ENCODE data around the gene TUBB3.

The TUBB3 gene

GRCh38 chr16:89971495-89972243, 48.5 kb downstream of the TUBB3 start:
- TF ChIP-seq GATA2 (IDR thresholded peaks at IDR 0.05; ENCODE audit: low read depth, low read length) = no peak

- TF ChIP-seq GATA2 (IDR thresholded peaks at IDR 0.05; ENCODE audit: low read depth, low read length) = no peak
- no peak for TF ChIP-seq GATA3 (IDR thresholded peaks at IDR 0.05; ENCODE audit: low read depth, low read length)
Measured at GRCh38 chr16:89972244-89973234, 49.4 kb downstream of the TUBB3 start.

DNA sequence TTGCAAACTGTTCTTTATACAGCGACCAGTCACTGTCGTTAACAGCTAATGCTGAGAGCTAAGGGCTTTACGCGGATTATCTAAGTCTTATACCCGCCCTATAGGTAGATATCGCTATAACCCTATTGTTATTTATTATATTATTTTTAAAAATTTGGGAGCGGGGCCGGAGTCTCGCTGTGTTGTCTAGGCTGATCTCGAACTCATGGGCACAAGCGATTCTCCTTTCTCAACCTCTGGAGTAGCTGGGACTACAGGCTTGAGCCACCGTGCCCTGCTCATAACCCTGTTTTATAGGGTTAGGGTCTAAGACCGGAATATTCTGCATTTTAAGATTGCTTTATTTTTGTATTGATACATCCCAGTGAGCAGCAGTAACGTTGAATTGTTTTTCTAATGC, 50.1 kb downstream of the TUBB3 start:
- TF ChIP-seq GATA3 (IDR thresholded peaks at IDR 0.05; ENCODE audit: low read depth, low read length) = no peak
- TF ChIP-seq GATA2 (IDR thresholded peaks at IDR 0.05; ENCODE audit: low read depth, low read length) = no peak

GRCh38 chr16:89973654-89974335, 50.7 kb downstream of the TUBB3 start:
- TF ChIP-seq GATA3 (IDR thresholded peaks at IDR 0.05; ENCODE audit: low read depth, low read length) (no peak), GATA2 (IDR thresholded peaks at IDR 0.05; ENCODE audit: low read depth, low read length) (no peak)

- TF ChIP-seq GATA2 (IDR thresholded peaks at IDR 0.05; ENCODE audit: low read depth, low read length) = no peak
- no peak for TF ChIP-seq GATA3 (IDR thresholded peaks at IDR 0.05; ENCODE audit: low read depth, low read length)
Measured at GRCh38 chr16:89974870-89975269, 51.7 kb downstream of the TUBB3 start.

- TF ChIP-seq GATA2 (IDR thresholded peaks at IDR 0.05; ENCODE audit: low read depth, low read length) = no peak
- TF ChIP-seq GATA3 (IDR thresholded peaks at IDR 0.05; ENCODE audit: low read depth, low read length) = no peak
Measured at GRCh38 chr16:89981414-89981813, 58.3 kb downstream of the TUBB3 start.

- no peak for TF ChIP-seq GATA2 (IDR thresholded peaks at IDR 0.05; ENCODE audit: low read depth, low read length)
- TF ChIP-seq GATA3 (IDR thresholded peaks at IDR 0.05; ENCODE audit: low read depth, low read length) = no peak
Measured at GRCh38 chr16:89982318-89982717, 59.2 kb downstream of the TUBB3 start.

DNA sequence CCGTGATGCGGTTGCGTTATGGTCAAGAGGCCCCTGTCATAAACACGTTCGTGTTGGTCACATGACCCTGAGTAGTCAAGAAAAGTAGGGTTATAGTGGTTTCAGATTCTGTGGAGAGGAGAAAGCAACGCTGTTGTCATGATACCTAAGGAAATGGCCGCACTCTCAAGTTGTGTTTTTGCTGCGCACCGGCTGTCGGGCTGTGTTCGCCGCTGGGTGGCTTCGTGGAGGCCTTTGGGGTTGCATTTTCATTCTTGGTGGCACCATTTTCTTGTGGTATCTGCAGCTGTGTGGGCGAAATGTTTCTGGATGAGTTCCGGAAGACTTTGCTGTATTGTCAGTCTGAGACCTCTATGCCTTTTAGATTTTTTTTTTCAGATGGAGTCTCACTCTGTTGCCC, 60.4 kb downstream of the TUBB3 start:
- TF ChIP-seq GATA3 (IDR thresholded peaks at IDR 0.05; ENCODE audit: low read depth, low read length) = no peak
- no peak for TF ChIP-seq GATA2 (IDR thresholded peaks at IDR 0.05; ENCODE audit: low read depth, low read length)

DNA sequence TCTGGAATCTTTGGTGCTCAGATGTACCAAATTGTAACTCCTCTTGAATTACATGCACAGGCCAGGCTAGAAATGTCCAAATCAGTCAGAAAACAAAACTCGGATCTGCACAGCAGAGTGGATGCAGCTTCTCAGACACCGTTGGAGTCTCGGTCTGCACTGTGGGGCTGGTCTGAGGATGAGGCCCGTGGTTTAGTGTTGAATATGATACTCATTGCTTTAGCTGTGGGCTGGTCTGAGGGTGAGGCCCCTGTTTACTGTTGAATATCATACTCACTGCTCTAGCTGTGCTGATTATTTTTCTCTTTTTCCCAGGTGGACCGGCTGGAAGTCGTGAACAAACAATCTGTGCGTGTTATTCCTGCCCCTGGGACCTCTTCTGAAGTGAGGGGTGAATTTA, 61.1 kb downstream of the TUBB3 start:
- TF ChIP-seq GATA3 (IDR thresholded peaks at IDR 0.05; ENCODE audit: low read depth, low read length) (no peak), GATA2 (IDR thresholded peaks at IDR 0.05; ENCODE audit: low read depth, low read length) (no peak)

- TF ChIP-seq GATA3 (IDR thresholded peaks at IDR 0.05; ENCODE audit: low read depth, low read length) (no peak), GATA2 (IDR thresholded peaks at IDR 0.05; ENCODE audit: low read depth, low read length) (no peak)
Measured at GRCh38 chr16:89985219-89985618, 62.1 kb downstream of the TUBB3 start.
